ENCODE data around the gene SLC25A29. TPM values are rescaled to one million over a fixed set of nuclear protein-coding genes. Genes with fewer than 3 reads are reported as not detected.
"Not testable (repeated sequence)": the region's sequence is repeated elsewhere in the genome, so short reads cannot be mapped to it uniquely, and the experiment has no call there.

Gene SLC25A29
- total RNA-seq, 1 donor from 2014 or later = 57.0 TPM

DNA sequence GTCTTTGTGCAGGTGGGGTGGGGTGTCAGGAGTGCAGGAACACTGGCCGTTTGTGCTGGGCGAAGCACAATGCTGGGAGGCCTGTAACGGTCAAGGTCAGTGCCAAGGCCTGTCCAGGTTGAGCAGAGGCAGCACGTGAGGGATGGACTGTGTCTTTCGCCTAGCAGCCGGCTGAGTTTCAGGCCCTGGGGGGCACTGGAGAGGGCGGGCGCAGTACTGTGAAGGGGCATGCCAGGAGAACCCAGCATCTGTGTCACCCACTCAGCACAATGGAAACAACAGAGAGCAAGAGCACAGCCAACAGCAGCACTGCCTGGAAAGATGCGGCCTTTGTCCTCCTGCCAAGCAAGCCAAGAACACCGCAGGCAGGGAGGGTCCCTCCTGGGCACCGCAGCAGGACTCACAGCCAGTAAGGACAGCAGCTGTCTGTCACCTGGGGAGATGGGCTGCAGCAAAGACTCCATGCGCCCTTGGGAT lies 42.0 kb upstream of the SLC25A29 start:
- Mint-ChIP-seq H3K27ac (ENCODE audit: unreplicated experiment) (no peak overlapping the region), H3K9me3 (ENCODE audit: unreplicated experiment) (no peaks in the 10 kb centered on the region), H3K27me3 (ENCODE audit: unreplicated experiment) (no peaks in the 10 kb centered on the region), H3K4me3 (ENCODE audit: unreplicated experiment) (no peak overlapping the region), H3K4me1 (ENCODE audit: unreplicated experiment) (peaks cover under 1% of the 10 kb centered on the region), H3K36me3 (ENCODE audit: unreplicated experiment) (peaks cover 56% of the 10 kb centered on the region)
- TF ChIP-seq, protein P1, sequence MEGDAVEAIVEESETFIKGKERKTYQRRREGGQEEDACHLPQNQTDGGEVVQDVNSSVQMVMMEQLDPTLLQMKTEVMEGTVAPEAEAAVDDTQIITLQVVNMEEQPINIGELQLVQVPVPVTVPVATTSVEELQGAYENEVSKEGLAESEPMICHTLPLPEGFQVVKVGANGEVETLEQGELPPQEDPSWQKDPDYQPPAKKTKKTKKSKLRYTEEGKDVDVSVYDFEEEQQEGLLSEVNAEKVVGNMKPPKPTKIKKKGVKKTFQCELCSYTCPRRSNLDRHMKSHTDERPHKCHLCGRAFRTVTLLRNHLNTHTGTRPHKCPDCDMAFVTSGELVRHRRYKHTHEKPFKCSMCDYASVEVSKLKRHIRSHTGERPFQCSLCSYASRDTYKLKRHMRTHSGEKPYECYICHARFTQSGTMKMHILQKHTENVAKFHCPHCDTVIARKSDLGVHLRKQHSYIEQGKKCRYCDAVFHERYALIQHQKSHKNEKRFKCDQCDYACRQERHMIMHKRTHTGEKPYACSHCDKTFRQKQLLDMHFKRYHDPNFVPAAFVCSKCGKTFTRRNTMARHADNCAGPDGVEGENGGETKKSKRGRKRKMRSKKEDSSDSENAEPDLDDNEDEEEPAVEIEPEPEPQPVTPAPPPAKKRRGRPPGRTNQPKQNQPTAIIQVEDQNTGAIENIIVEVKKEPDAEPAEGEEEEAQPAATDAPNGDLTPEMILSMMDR (IDR thresholded peaks at IDR 0.05) = no peak
- DNase-seq (ENCODE audit: extremely low spot score, unreplicated experiment) = no peak

DNA sequence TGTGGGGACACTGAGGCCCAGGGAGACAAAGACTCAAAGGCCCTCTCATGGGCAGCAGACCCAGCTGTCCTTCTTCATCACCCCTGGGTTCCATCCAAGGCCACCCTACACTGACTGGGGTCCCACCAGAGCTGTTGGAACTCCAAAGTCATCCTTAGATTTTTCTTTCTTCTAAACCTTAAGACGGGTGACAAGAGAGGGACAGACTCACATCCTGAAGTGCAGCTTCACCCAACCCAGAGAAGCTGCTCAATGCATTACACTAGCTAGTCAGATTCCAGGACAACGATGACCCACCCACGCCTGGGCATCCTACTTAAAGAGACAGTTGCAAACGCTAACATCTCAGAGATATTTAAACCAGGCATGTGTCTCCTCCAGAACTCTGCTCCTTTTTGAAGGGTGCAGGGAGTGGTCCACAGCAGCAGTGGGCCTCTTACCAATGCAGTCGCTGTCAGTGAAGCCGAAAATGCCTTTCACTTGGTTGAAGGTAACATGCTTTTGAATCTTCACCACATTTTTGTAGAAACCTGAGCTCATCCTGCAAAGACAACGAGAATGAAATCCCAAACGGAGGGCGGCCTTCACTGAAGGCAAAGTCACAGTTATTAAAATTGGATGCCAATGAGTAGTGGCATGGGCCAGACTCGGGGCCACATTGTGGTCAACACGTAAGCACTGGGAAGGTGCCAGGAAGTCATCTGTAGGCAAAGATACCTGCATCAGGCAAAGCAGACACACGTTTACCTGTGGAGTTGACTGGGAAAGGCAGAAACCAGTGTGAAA lies 40.3 kb upstream of the SLC25A29 start:
- no peak for DNase-seq (ENCODE audit: extremely low spot score, unreplicated experiment)
- no peak overlapping the region for H3K27ac Mint-ChIP-seq (ENCODE audit: unreplicated experiment)
- TF ChIP-seq, protein P1 (IDR thresholded peaks at IDR 0.05) = no peak
- no peaks in the 10 kb centered on the region for H3K27me3 Mint-ChIP-seq (ENCODE audit: unreplicated experiment)
- no peaks in the 10 kb centered on the region for H3K9me3 Mint-ChIP-seq (ENCODE audit: unreplicated experiment)
- H3K4me1 Mint-ChIP-seq (ENCODE audit: unreplicated experiment) = peaks cover 13% of the 10 kb centered on the region
- H3K4me3 Mint-ChIP-seq (ENCODE audit: unreplicated experiment) = no peak overlapping the region
- H3K36me3 Mint-ChIP-seq (ENCODE audit: unreplicated experiment) = peaks cover 59% of the 10 kb centered on the region

DNA sequence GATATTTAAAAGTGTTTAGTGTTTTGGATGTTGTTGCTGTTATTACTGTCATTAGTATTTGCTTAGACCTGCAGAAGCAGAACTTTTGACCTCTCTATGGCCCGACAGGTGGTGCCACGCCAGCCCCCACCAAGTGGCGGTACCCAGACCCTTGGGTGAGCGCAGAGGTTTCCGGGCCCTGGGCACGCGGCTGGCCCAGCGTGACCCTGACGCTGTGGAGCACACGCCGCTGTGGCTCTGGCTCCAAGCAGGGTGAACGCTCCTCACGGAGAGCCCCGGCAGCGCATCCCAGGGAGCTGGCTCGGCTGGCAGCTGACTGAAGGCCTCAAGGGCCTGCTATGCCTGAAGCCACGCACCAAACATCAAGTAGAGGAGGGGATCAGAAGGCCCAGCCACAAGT lies 39.5 kb upstream of the SLC25A29 start:
- peaks cover 19% of the 10 kb centered on the region for H3K4me1 Mint-ChIP-seq (ENCODE audit: unreplicated experiment)
- H3K4me3 Mint-ChIP-seq (ENCODE audit: unreplicated experiment) = no peak overlapping the region
- peaks cover 56% of the 10 kb centered on the region for H3K36me3 Mint-ChIP-seq (ENCODE audit: unreplicated experiment)
- TF ChIP-seq, protein P1 (IDR thresholded peaks at IDR 0.05) = no peak
- no peak for DNase-seq (ENCODE audit: extremely low spot score, unreplicated experiment)
- no peaks in the 10 kb centered on the region for H3K9me3 Mint-ChIP-seq (ENCODE audit: unreplicated experiment)
- no peak overlapping the region for H3K27ac Mint-ChIP-seq (ENCODE audit: unreplicated experiment)
- H3K27me3 Mint-ChIP-seq (ENCODE audit: unreplicated experiment) = no peaks in the 10 kb centered on the region

DNA sequence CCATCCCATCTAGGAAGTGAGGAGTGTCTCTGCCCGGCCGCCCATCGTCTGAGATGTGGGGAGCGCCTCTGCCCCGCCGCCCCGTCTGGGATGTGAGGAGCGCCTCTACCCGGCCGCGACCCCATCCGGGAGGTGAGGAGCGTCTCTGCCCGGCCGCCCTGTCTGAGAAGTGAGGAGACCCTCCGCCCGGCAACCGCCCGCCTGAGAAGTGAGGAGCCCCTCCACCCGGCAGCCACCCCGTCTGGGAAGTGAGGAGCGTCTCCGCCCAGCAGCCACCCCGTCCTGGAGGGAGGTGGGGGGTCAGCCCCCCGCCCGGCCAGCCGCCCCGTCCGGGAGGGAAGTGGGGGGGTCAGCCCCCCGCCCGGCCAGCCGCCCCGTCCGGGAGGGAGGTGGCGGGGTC lies 38.4 kb upstream of the SLC25A29 start:
- H3K27ac Mint-ChIP-seq (ENCODE audit: unreplicated experiment); H3K9me3 Mint-ChIP-seq (ENCODE audit: unreplicated experiment); H3K27me3 Mint-ChIP-seq (ENCODE audit: unreplicated experiment); DNase-seq (ENCODE audit: extremely low spot score, unreplicated experiment); H3K4me3 Mint-ChIP-seq (ENCODE audit: unreplicated experiment): not testable (repeated sequence)
- Mint-ChIP-seq H3K36me3 (ENCODE audit: unreplicated experiment) (peaks cover 56% of the 10 kb centered on the region), H3K4me1 (ENCODE audit: unreplicated experiment) (peaks cover 19% of the 10 kb centered on the region)

DNA sequence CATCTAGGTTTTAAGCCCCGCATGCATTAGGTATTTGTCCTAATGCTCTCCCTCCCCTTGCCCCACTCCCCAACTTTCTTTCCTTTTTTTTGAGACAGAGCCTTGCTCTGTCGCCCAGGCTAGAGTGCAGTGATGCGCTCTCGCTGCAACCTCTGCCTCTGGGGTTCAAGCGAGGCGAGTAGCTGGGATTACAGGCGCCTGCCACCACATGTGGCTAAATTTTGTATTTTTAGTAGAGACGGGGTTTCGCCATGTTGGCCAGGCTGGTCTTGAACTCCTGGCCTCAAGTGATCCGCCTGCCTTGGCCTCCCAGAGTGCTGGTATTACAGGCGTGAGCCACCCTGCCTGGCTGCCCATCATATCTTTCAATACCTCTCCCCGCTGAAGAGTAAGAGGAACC lies 36.6 kb upstream of the SLC25A29 start:
- H3K4me3 Mint-ChIP-seq (ENCODE audit: unreplicated experiment); H3K27me3 Mint-ChIP-seq (ENCODE audit: unreplicated experiment); DNase-seq (ENCODE audit: extremely low spot score, unreplicated experiment); H3K9me3 Mint-ChIP-seq (ENCODE audit: unreplicated experiment): not testable (repeated sequence)
- H3K36me3 Mint-ChIP-seq (ENCODE audit: unreplicated experiment) = peaks cover 47% of the 10 kb centered on the region
- H3K4me1 Mint-ChIP-seq (ENCODE audit: unreplicated experiment) = peaks cover 19% of the 10 kb centered on the region
- peak overlapping the region; percentile 16 for H3K27ac Mint-ChIP-seq (ENCODE audit: unreplicated experiment)

DNA sequence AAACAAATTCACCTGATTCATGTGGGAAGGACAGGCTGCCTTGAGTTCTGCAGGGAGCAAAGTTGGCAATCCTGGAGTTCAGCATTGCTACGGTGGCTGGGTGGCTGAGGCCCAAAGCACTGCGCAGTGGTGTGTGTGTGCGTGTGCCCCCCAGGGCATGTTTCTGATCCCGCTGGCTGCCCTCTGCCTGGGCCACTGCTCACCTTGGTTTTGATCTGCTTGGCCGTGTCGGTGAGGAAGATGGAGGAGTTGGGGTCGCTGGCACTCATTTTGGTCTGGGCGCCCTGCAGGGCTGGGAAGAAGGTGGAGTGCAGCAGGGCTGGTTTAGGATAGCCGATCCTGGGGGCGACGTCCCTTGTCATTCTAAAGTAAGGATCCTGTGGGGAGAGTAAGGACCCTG lies 36.0 kb upstream of the SLC25A29 start:
- no peak for DNase-seq (ENCODE audit: extremely low spot score, unreplicated experiment)
- Mint-ChIP-seq H3K4me1 (ENCODE audit: unreplicated experiment) (peaks cover 19% of the 10 kb centered on the region), H3K36me3 (ENCODE audit: unreplicated experiment) (peaks cover 48% of the 10 kb centered on the region), H3K4me3 (ENCODE audit: unreplicated experiment) (no peak overlapping the region), H3K27me3 (ENCODE audit: unreplicated experiment) (no peaks in the 10 kb centered on the region), H3K9me3 (ENCODE audit: unreplicated experiment) (no peaks in the 10 kb centered on the region), H3K27ac (ENCODE audit: unreplicated experiment) (peak overlapping the region; percentile 50)
- TF ChIP-seq, protein P1 (IDR thresholded peaks at IDR 0.05) = no peak

All from osteocyte (in vitro differentiated cells).